ENCODE results near the gene GARIN5B.
"Not testable (repeated sequence)": the region's sequence is repeated elsewhere in the genome, so short reads cannot be mapped to it uniquely, and the experiment has no call there.

The GARIN5B gene

DNA sequence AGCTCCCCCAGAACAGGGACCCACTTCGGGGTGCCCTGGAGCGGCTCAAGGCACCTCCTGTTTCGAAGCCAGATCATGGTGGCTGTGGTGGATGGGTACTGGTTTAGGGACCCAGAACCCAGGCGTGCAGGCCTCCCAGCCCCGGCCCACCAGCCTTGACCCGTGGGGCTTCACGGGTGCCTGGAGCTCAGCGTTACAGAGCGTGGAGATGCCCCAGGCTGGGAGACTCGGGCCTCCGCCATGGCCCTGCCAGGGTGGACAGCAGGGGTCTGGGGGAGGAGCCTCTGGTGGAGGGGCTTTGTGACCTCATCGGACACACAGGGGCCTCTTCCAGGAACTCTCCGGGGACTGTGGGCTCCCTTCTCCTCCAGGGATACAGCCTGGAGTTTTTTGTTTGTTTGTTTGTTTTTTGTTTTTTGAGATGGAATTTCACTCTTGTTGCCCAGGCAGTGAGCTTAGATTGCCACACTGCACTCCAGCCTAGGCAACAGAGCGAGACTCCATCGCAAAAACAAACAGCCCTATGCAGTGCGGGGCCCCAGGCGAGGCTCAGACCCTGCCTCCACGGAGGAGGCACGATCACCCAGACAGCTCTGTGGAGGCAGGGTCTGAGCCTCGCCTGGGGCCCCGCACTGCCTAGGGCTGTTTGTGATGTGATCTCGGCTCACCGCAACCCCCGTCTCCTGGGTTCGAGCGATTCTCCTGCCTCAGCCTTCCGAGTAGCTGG is at the start of gene GARIN5B:
TSS of gene GARIN5B (minus strand) at position 271 of the 727 bp plus-strand sequence. CDS start at position 77, 194 bp downstream.
- FAIRE-seq = no peak

DNA sequence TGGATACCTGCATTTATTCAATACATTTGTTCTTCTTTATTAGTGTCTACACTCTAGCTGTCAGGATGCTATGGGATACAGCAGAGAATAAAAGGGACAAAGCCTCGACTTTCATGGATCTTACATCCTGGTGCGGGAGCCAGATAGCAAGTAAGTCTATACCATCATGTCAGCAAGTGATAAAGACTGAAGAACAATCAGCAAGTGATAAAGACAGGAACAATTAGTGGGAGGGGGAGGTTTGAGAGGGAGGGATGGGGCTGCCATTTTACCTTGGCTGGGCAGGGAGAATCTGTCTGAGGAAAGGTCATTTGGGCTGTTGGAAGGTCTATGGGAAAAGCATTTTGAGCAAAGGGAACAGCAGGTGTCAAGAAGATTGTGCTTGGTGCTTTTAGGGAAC is 47.1 kb upstream of the GARIN5B start:
- FAIRE-seq = no peak

DNA sequence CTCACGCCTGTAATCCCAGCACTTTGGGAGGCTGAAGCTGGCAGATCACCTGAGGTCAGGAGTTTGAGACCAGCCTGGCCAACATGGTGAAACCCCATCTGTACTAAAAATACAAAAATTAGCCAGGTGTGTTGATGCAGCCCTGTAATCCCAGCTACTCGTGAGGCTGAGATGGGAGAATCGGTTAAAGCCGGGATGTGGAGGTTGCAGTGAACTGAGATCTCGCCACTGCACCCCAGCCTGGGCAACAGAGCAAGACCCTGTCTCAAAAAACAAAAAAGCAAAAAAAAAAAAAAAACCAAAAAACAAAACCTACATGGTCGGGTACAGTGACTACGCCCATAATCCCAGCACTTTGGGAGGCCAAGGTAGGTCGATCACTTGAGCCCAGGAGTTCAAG is 46.1 kb upstream of the GARIN5B start:
- not testable (repeated sequence) for FAIRE-seq

DNA sequence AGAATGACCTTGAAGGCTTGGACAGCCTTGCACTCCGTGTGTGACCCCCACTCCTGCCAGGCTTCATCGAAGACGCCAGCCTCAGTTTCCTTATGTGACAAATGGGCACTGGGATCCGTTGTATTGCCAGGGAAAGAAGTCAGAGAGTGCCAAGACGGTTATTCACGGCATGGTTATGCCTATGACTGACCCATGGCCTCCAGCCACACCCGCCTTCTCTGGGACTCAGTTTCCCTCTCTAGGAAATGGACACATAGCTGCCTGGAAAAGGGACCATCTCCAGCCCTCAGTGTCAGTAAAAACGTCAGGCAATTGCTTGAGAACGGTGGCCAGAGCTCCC is 45.4 kb upstream of the GARIN5B start:
- FAIRE-seq = no peak

DNA sequence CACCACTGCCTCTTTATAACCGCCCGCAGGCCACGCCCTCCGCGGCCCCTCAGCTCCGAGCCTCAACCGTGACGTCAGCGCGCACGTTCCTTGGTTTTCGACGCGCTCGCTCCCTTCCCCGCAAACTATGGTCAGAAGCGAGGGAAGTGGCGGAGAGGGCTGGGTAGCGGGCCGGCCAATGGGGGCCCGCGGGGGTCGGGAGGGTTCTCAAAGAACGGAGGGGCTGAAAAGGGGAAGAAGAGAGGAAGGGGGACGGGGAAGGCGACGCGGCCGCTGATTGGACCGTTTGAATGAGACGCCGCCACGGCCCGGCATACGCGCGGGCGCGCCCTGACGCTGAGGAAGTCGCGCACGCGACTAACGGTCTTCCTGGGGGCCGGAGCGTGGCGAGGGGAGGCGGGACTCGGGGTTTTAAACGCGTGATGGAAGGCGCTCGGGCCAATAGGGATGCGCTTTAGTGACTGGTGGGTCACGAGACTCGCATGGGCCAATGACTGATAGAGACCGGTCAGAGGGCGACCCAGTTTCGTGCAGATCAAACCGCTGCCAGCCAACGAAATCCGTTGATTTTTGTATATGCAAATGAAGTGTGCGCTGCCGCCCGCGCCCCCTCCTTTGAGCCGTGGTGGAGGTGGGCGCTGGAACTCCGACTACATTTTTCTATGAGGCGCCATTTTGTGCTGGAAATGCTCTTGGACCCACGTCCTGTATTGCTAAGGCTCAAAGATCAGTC is 44.9 kb upstream of the GARIN5B start:
- FAIRE-seq = no peak

DNA sequence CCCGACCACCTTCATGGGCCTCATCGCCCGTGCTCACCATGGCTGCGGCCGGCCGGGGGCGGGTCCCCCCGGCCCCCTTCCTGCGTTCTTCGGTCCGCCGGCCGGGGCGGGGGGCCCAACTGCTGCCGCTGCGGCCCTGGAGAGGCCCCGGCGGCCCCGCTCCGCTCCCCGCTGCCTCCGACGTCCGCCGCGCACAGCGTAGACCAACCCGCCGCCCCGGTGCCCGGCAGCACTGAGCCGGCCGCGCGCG is 44.4 kb upstream of the GARIN5B start, which contains the start of gene UBE2S:
TSS of gene UBE2S (minus strand) at position 239 of the 250 bp plus-strand sequence. CDS start at position 40, 199 bp downstream.
- not testable (repeated sequence) for FAIRE-seq

DNA sequence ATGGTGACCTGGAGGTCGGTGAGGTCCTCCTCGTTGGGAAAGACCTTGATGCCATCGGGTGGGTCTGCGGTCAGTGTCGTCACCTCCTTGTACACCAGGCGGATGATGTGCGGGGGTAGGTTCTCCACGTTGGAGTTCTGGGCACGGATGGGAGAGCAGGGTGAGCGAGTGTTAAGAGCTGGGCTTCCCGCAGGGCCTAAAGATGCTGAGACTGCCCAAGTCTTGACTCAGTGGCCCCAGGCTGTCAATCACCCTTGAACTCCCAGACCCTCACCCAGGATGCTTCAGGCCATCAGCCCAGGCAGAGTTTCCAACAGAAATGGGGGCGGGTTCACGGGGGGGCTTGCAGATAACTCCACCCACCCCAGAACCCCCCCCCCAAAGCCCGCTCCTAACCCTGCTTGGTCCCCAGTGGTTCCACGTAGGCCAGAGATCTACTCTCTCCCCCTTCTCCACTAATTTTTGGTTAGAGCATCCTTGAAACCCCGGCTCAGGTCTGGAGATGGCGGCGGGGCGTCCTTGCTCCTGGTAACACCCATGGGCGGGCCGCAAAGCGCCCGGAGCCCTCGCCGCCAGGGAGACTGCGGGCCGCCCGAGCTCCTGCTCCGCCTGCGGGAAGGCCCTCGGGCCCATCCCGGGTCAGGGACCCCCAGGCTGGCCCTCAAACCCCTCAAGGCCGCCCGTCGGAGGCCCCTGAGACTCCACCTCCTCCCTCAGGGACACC is 43.9 kb upstream of the GARIN5B start:
- no peak for FAIRE-seq

DNA sequence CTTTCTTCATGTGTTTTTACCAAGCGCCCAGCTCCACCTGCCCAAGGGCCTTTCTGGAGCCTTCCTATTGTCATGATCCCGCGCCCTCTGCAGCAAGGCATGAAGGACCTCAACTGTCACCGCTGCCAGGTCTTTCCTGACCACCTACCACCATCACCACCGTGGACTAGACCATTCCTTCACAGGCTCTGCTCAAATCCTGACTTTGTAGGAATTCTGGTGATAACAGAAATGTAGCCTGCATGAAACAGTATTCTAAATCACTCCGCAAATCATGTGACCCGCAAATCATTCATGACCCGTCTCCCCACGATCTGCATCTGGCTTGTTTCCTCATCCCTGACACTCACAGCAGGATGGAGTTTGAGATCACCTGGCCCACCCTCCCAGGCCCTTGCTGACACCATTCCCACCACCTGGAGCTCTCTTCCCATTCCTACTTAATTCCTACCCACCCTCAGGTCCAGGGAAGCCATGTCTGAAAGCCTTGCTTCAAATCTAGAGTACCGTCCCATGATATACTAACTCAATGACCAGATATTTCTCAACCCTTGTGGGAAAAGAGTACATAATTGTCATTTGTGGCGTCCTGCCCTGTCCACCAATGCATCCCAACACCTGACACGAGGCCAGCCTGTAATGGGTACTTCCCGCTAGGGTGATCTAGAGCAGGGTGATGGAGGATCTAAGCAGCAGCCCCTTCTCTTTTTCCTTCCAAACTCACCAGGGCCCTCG is 43.2 kb upstream of the GARIN5B start:
- FAIRE-seq = no peak

DNA sequence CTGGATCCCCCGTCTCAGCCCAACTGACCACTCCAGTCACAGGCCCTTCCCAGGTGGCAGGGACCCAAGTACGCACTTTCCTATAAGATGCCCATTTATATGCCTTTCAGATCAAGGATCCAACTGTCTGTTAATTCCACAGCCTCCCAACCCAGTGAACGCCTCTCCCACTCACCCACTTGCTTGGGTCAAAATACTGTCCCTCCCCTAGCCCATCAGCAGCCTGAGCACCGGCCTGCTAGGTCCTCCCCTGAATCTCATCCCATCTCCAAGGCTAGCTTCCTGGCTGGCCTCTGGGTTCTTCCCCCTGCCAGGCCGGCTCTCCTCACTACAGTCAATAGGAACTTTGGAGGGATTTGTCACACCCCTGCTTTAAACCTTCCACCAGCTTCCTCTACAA is 42.6 kb upstream of the GARIN5B start:
- no peak for FAIRE-seq

DNA sequence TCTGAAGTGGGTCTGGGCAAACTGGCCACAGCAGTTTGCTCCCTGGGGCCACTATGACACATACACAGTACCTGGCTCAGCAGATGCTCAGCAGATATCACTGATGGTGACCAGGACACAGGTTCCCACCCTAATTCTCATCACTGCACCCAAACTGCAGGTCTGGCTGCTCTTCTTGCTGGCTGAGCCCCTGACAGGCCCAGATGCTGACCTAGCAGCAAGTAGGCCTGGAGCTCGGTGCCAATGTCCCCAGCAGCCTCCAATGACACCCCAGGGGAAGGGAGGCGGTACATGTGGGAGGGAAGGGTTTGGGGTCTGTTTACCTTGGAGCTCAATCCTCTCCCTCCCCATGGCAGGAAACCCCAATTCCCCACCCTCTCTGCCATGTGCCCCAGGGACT is 39.4 kb upstream of the GARIN5B start:
- FAIRE-seq = no peak

DNA sequence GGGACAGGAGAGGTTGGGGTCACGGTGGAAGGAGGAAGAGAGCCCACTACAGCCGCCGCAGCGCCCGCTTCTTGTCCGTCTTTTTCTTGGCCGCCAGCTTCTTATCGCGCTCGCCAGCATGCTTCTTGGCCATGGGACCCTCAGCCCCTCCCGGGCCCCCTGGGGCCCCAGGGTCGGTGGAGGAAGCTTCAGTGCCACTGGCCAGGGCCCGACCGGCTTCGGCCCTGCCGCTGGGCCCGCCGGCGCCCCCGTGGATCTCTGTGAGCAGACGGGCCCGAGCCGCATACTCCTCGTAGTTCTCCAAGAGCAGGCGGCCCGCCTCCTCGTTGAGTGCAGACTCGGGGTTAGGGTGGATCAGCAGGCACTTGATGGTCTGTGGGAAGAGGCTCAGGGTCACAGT is 38.3 kb upstream of the GARIN5B start:
- not testable (repeated sequence) for FAIRE-seq

DNA sequence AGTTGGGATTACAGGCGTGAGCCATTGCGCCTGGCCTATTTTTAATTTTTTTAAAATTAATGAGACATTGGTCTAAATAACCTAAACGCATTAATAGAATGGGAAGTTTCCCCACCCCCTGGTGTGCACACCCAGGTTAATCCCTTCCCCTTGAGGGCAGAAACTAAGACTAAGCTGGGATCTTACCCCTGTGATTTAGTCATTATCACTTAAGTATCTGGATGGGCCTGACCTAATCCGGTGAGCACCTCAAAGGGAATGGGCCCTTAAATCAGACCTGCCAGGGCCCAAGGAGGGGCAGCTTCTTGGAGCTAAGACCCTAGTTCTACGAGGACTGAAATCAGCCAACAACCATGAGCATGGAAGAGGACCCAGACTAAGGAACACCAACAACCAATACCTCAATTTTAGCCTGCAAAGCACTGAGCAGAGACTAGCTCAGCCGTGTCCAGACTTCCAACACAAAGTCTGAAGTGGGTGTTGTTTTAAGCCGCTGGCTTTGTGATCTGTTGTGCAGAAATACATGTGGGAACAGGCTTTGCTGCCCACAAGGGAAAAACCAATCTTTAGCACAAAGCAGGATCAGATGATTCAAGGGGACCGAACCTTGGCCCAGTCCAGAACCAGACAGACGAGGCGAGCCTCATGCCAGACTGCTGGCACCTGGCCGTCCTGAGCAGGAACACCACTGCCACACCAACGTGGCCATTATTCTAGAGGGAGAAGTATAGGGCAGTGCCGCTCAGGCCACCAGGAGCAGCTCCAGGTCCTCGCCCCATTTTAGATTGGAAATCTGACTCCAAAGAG is 37.4 kb upstream of the GARIN5B start:
- no peak for FAIRE-seq

DNA sequence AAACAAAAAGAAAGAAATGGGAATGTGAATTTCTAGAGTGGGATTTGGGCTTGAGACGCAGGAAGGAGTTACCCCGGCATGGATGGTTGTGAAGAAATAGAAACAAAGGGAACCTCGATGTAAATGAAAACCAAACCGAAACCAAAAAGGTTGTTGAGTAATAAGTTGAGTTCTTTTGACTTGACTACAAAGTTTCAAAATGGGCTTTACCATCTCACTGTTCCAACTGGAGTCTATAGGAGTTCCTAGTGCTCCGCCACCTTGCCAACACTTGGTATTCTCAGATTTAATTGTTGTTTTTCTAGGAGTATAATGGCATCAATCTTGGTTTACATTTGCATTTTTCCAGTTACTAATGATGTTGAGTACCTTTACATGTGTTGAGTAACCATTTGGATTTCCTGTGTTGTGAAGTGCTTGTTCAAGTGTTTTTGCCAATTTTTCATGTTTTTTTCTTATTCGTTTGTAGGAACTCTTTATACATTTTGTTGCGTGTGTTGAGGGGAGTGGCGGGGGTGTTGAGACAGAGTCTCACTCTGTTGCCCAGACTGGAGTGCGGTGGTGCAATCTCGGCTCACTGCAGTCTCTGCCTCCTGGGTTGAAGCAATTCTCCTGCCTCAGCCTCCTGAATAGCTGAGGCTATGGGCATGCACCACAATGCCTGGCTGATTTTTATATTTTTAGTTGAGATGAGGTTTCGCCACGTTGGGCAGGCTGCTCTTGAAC is 35.3 kb upstream of the GARIN5B start:
- FAIRE-seq = no peak

DNA sequence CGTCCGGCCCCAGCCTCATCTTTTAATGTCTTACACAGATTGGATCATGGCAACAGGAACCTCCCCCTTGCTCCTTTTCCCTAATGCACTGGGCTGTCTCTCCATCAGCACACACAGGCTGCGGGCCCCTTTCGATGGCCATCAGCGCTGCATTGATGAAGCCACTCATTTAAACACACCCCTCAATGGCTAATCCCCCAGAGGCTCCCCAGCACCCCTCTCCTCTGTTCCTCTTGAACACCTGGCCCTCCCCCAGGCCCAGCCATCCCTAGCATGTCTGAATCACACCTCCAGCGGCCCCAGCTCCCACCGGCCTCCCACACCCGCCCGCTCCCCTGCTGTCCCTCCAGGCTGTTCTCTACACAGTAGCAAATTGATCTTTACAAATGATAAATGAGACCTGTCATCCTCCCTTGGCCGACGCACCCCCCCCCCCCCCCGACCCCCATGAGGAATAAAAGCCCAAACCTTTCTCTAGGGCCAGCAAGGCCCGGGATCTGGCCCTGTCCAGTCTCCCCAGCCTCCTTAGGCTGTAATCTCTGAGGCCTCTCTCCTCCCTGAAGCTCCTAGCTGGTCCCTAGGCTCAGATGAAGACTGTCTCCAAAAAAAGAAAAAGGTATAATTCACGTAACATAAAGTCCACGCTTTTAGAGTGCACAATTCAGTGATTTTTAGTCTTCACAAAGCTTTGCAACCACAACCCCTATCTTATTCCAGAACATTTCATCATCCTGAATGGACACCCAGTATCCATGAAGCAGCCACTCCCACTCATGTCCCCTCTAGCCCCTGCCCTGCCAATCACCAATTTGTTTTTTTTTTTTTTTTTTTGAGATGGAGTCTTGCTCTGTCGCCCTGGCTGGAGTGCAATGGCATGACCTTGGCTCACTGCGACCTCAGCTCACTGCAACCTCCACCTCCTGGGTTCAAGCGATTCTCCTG is 30.0 kb upstream of the GARIN5B start:
- FAIRE-seq = no peak

DNA sequence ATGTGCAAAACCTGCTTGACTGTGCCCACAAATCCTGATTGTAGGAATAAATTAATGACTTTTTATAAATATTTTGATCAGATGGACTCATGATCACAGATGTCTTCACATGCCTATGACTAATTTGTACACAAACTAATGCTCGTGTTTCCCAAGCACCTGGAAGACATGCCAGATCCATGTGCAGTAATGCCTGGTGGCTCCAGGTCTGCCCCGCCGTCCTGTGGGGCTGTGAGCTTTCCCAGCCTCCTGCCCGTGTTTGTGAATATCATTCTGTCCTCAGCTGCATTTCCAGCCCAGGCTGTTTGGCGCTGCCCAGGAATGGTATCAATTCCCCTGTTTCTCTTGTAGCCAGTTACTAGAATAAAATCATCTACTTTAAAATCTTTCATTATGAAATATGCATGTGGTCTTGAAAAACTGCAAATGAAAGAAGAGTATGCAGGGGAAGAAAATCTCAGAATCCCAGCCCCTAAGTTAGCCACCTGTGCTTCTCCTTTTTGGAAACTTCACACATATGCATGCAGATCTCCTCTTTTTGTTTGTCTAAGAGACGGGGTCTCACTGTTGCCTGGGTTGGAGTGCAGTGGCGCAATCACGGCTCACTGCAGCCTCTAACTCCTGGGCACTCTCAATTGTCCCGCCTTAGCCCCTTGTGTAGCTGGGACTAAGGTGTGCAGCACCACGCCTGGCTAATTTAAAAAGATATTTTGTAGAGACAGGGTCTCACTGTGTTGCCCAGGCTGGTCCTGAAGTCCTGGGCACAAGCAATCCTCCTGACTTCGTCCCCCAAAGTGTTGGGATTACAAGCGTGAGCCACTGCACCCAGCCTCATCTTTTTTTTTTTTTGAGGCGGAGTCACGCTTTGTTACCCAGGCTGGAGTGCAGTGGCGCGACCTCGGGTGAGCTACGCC is 28.9 kb upstream of the GARIN5B start:
- no peak for FAIRE-seq

DNA sequence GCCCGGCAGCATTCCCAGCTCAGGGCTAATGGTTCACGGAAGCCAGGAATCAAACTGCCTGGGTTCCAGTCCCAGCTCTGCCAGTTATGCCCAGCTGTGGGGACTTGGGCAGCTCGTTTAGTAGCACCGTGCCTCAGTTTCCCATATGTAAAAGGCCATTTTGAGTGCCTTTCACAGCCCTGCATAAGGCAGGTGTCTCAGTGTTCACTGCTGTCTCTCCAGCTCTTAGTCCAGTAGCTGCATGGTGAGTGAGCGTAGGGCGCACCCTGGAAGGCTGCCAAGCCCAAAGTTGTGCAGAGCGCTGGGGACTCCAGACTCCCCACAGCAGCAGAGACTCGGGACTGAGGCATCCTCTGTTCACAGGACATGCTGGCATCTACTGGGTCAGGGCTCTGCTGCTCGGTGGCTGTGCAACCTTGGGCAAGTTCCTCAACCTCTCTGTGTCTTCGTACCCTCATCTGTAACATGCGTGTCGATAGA is 28.2 kb upstream of the GARIN5B start:
- no peak for FAIRE-seq

DNA sequence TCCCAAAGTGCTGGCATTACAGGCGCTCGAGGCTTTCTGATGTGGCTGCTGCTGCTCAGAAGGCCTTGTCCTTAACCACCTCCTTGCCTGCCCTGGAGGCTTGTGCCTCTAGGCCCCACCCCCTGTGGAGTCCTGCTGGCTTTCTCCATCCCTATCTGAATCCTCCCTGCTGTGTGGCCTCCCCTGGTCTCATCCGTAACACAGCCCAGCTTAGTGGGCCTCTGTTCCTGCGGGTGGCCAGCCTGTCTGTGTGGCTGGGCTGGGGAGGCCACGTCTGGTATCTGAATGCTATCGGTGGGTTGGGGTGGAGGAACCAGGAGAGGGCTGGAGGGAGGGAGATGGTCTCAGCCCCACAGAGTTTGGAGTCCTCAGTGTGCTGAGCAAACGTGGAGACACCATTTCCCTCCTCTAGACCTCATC is 27.4 kb upstream of the GARIN5B start:
- FAIRE-seq = no peak

DNA sequence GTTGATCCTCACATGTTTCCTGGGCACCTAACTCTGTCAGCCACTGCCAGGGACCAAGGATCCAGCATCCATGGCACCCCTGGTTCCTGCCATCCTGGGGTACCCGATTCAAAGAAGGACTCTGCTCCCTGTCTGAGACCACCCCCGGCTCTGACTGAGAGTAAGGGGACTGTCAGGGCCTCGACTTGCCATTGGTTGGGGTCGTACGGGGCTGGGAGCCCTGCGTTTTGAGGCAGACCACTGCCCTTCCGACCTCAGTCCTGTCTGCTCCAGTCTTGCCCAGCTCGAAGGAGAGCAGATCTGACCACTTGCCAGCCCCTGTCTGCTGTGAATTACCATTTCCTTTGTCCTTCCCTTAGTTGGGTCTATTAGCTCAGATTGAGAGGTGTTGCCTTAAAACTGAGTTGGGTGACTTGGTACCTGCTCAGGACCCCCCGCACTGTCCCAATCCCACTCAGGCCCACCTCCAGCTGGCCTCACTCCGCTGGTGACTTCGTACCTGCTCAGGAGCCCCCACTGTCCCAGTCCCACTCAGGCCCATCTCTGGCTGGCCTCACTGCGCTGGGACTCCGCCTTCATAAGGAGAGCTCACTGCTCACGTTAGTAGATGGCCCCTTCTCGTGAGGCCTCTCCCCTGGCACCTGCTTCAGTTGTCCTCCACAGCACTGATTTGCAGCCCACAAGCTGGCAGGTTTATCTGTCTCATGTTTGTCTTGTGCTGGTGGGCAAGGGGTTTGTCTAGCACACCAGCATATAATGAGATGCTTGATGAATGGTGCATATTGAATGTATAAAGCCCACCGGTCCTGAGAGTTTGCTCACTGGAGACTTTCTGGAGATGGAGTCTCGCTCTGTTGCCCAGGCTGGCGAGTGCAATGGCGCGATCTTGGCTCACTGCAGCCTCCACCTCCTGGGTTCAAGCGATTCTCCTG is 26.6 kb upstream of the GARIN5B start:
- FAIRE-seq = no peak

Data from islet of Langerhans (tissue), 1 donor.